OCI-LY3 (cell line): ENCODE data around the gene HIRIP3.

Experiments
- CTCF ChIP-seq: fragments of 200-600, 300-600 bp; sonication (generic); IDR thresholded peaks from 2 replicates; pipeline ENCODE4 v1.5.1; 2014; ENCODE audit warnings: antibody characterized with exemption, low read length, low read depth
- EZH2phosphoT487 ChIP-seq: fragments of 200-600 bp; shearing (Covaris generic); IDR thresholded peaks from 2 replicates; pipeline ENCODE4 v1.6.1; 2018; ENCODE audit warnings: antibody characterized with exemption, mixed run types, low read depth

GRCh38 chr16:30023586-30023985 lies 28.2 kb upstream of the HIRIP3 start:
- TF ChIP-seq CTCF: no peak
- no peak for TF ChIP-seq EZH2phosphoT487
